HG02884 (cell line): ENCODE results near the gene MYOZ2.

Experiments used
- ATAC-seq: cut with Tn5 transposase; IDR thresholded peaks from one replicate; pipeline ENCODE4 v1.9.1; 2021; ENCODE audit warnings: mild to moderate bottlenecking, moderate library complexity; ENCODE audit not compliant: unreplicated experiment

Gene MYOZ2

GRCh38 chr4:119190354-119190753, 54.7 kb downstream of the MYOZ2 start:
- no peak for ATAC-seq

- no peak for ATAC-seq
Measured at GRCh38 chr4:119191505-119191904, 55.9 kb downstream of the MYOZ2 start.

- ATAC-seq, result no peak
Measured at GRCh38 chr4:119197772-119198212, 62.2 kb downstream of the MYOZ2 start.

DNA sequence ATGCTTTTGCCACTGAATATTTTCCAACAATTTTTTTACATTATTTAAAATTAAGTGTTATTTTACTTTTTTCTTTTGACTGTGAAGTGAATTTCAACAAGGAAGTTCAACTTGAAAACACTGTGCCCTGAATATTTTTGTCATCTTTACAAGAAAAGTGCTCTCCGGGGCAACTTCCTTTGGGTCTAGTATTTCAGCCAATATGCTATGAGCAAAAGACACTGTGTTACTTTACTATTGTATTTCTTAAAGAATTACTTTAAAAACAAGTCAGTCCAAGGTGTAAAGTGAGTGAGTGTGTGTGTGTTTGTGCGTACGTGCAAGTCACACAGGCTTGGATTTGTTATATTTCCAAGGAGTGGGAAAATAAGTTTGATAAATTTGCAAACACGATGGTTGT, 69.3 kb downstream of the MYOZ2 start:
- no peak for ATAC-seq

DNA sequence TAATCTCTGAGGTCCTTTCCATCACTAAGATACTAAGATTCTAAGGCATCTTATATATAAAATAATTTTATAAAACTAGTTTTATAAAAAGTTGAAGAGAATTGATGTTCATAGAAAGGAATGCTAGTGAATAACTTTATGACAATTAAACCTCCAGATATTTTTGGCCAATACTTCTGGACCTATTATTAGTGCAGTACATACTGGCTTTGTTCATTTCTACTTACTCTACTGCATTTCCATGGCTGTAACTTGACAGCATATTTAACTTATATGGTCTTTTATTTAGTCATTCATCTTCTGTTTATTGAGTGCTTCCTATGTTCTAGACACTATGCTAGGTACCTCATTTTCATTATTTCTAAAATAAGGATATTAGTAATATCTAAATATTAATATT, 70.1 kb downstream of the MYOZ2 start:
- ATAC-seq, result no peak

DNA sequence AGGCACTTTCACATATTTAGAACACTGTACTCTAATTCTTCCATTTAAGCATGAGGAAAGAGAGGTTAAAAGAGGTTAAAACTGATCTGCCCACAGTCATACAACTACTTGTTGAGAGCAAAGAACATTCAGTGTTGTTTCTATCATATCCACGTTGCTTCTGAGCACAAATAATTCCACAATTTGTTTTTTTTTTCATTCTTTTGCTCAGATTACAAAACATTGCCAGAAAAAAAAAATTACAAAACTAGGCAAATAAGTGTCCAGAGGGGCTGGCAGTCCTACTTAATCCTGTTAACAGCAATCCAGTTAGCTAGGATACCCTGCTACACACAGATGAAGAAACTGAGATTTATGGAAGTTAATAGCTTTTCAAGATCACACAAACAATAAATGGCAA, 70.5 kb downstream of the MYOZ2 start:
- ATAC-seq, result no peak

- no peak for ATAC-seq
Measured at GRCh38 chr4:119207051-119207450, 71.4 kb downstream of the MYOZ2 start.

GRCh38 chr4:119209077-119209476, 73.4 kb downstream of the MYOZ2 start:
- peak; percentile 16 for ATAC-seq

DNA sequence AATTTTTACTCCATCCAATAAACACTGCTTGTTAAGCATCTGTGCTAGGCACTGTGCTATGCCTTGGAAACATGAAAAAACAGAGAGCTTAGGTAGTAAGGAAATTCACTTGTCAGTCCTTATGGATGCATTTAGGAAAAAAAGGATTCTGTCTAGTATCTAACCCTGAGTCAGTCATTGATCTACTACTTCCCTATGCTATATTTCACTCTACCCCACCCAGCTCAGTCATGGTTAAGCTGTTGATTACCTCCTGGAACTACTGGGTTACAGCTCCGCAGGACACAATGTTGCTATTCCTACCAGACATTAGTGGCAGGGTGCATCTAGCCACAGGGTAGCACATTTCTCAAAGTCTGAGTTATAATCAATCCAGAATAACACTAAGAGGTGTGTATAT, 74.0 kb downstream of the MYOZ2 start:
- no peak for ATAC-seq

DNA sequence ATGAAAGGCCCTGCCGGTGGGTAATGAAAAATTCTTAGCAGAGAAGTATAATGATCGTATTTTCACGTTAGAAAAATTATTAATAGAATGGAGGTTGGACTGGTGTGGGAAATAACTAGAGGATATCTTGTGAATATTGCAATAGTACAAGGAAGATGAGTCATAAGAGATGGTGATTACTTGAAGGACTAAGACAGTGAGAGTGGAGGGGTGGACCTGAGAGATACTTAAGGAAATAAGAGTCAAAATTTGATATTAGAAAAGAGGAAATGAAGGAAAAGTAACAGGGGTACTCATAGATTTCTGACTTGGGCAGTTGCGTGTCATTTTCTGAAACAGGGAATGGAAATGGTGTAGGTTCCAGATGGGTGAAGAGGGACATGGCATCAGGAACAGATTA, 75.1 kb downstream of the MYOZ2 start:
- ATAC-seq, result no peak

DNA sequence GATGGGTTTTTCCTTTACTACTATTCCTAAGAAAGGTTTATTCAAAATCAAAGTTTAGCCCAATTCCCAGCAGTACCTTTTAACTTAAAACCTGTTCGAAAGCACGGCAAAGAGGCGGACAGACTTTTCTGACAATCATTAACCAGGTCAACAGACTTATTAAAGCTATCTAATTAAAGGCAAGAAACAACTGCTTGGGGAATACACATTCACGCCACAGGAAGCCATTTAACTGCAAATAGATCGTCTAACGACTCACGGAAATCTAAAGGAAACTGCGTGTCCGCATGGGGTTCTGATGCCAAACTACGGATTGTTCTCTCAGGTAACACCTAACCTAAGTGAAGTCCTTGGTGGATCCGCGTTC, 76.2 kb downstream of the MYOZ2 start:
- peak; percentile 5 for ATAC-seq

- ATAC-seq, result peak; percentile 84
Measured at GRCh38 chr4:119212234-119212963, 76.8 kb downstream of the MYOZ2 start, which contains the start of gene USP53. USP53 (plus strand) TSS chr4:119212713; CDS start chr4:119239760, 27,047 bp downstream.

DNA sequence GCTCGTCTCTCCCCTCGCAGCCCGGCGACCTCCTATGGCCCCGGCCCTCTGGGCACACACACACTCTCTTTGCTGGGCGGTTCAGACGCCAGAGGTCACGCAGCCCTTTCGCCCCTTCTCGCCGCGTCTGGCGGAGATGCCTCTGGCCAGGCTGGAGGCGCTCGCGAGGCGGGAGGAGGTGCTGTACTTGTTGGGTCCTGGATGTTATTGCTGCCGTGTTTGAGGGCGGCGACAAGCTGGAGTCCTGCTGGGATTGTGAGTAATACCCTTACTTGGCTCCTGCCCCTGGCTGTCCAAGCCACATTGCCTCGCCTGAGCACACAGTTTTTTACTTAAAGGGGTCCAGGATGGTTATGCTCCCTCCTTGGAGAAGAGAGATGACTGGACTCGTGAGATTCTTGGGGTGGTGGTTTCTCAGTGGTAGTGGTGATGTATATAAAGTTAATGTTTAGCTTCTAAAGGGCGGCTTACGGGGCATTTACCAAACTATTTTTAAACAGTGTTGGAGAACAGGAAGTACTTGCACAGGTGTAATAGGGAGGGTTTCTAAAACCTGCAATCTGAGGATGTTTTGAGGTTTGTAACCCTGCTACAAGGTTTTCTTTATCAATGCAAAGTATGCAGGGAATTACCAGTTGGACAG, 77.5 kb downstream of the MYOZ2 start:
- ATAC-seq, result peak; percentile 54

- ATAC-seq, result no peak
Measured at GRCh38 chr4:119218093-119218492, 82.5 kb downstream of the MYOZ2 start.

DNA sequence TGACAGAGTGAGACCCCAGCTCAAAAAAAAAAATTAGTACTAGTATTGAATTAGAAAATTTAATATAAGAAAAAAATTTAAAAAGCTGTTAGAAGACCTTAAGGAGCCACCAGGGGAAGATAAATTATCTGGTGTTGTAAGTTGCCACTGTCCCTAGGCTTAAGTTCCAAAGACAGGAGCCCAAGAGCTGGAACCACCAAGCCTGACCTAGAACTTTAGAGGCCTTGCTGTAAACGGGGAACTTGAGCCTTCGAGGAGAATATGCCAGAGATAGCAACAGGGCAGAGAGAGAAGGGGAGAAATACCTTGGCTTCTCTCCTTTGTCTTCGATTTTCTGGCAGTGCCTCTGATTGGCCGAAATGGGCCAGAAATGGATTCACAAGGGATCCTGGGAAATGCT, 85.8 kb downstream of the MYOZ2 start:
- no peak for ATAC-seq

- no peak for ATAC-seq
Measured at GRCh38 chr4:119227690-119228089, 92.1 kb downstream of the MYOZ2 start.

DNA sequence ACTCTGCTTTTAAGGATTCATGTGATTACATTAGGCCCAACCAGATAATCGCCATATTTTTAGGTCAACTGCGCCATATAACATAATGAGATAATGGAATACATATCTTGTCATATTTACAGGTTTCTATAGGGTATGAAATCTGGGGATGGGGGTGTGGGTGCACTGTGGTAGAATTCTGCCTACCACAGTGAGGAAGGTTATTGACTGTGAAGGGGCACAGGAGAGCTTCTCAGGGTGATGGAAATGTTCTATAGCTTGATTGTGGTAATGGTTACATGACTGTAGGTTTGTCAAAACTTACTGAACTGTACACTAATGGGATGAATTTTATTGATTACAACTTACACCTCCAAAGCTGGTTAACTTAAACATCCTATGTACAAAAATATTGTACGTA, 92.8 kb downstream of the MYOZ2 start:
- ATAC-seq, result no peak

DNA sequence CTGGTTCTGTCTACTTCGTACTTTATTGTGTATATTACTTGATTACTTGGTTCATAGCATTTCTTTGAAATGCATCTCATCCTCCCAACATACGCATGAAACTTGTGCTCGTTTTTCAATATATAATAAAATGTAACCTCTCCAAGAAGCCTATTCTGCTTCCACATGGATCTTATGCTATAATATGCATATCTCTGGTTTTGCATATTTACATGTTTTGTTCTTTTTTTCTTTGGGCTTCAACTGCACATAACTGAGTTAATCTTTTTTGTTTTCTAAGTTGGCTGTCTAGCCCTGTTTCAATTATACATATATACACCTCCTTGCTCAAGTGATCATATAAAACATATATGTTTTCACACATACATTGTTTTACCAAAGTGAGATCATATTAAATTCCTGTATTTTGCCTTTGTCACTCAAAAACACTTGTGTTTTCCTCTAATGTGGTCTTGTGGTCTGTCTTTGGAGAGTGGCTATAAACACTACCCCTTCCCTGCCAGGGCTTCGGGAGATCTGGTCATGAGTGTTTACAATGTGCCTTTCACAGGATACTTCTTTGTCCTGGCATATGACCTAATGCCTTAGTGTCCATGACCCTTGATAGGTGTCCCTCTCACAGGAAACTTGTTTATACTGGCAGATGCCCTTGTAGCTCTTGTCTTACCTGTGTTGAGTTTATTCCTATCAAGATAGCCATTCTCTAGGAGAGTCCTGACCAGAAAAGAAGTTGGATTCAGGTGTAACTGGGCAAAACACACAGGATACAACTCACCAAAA, 94.5 kb downstream of the MYOZ2 start:
- no peak for ATAC-seq

GRCh38 chr4:119231491-119231890, 95.9 kb downstream of the MYOZ2 start:
- ATAC-seq, result no peak

GRCh38 chr4:119232286-119232685, 96.7 kb downstream of the MYOZ2 start:
- no peak for ATAC-seq

GRCh38 chr4:119233191-119233590, 97.6 kb downstream of the MYOZ2 start:
- ATAC-seq, result no peak

DNA sequence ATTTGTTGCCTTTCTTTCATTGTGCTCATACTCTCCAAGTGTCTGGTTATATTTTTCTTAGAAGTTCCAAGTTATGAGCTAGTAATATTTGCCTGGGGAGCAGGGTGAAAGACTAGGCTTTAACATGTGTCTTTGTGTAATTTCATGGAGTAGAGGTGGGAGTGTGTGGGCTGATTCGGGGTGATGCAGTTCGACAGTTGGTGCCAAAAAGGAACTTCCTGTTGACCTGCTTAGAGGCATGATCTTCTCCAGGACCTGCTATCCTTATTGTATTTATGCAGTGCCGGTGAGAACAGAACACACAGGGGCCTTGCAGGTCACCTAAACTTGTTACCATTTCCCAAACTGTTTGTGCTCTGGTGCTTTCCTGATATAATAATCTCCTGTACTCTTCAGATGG, 98.1 kb downstream of the MYOZ2 start:
- no peak for ATAC-seq
